ENCODE results near the gene ADGRD1. TPM values are rescaled to one million over a fixed set of nuclear protein-coding genes. Genes with fewer than 3 reads are reported as not detected.

ADGRD1 gene
- polyA plus RNA-seq, 3 donors = 4.7 to 17.9 (median 4.9) TPM

- Histone ChIP-seq H3K4me1 (ENCODE audit: control insufficient read depth in 1 of 2, insufficient read depth in 2 of 2, low read length in 2 of 2) (peaks cover 25 to 32% of the 10 kb centered on the region in 2 donors), H2AFZ (ENCODE audit: insufficient read depth, low read depth, low read length, poor library complexity, severe bottlenecking) (no peak overlapping the region), H3K4me3 (replicated peaks in 1 of 3; ENCODE audit: low read depth in 2 of 3, low read length in 3 of 3) (no peak overlapping the region), H3K27me3 (ENCODE audit: control insufficient read depth in 2 of 2, insufficient read depth in 2 of 2, low read length in 2 of 2) (no peaks in the 10 kb centered on the region), H4K20me1 (ENCODE audit: insufficient read depth, low read length) (no peaks in the 10 kb centered on the region), H3K79me2 (ENCODE audit: insufficient read depth, low read length) (no peaks in the 10 kb centered on the region), H3K4me2 (replicated peaks; ENCODE audit: extremely low read depth, low read length, poor library complexity, severe bottlenecking) (no peak overlapping the region), H3K27ac (ENCODE audit: low read depth in 1 of 2, low read length in 2 of 2) (no peak overlapping the region), H3K36me3 (replicated peaks in 1 of 2; ENCODE audit: control insufficient read depth in 1 of 2, insufficient read depth in 2 of 2, low read length in 2 of 2) (peaks cover 20 to 68% of the 10 kb centered on the region in 2 donors), H3K9ac (ENCODE audit: insufficient read depth, low read length, poor library complexity, severe bottlenecking) (no peak overlapping the region), H3K9me3 (replicated peaks in 1 of 2; ENCODE audit: control insufficient read depth in 1 of 2, insufficient read depth in 1 of 2, low read length in 2 of 2) (no peaks in the 10 kb centered on the region)
- peaks cover 0 to 6% (median 4%) of the 10 kb centered on the region in 7 donors for H3K9me3 Mint-ChIP-seq
- 81% methylated on average over 3 of the region's 10 CpGs for WGBS (ENCODE audit: insufficient coverage)
- H3K36me3 Mint-ChIP-seq = peaks cover 75 to 78% of the 10 kb centered on the region in 2 donors
- TF ChIP-seq CTCF (IDR thresholded peaks at IDR 0.05) = no peak
- no peak overlapping the region for H3K4me3 Mint-ChIP-seq
- intact Hi-C loops (cut with micrococcal nuclease) = no loop called here
- DNase-seq = no peak
- H3K27me3 Mint-ChIP-seq (ENCODE audit: low read depth in 3 of 3) = peaks cover 0 to 3% (median 0%) of the 10 kb centered on the region in 3 donors
- H3K4me1 Mint-ChIP-seq = peaks cover 41% of the 10 kb centered on the region
- no peak overlapping the region for H3K27ac Mint-ChIP-seq
Observed at GRCh38 chr12:130970908-130971233, 17.2 kb downstream of the ADGRD1 start.

DNA sequence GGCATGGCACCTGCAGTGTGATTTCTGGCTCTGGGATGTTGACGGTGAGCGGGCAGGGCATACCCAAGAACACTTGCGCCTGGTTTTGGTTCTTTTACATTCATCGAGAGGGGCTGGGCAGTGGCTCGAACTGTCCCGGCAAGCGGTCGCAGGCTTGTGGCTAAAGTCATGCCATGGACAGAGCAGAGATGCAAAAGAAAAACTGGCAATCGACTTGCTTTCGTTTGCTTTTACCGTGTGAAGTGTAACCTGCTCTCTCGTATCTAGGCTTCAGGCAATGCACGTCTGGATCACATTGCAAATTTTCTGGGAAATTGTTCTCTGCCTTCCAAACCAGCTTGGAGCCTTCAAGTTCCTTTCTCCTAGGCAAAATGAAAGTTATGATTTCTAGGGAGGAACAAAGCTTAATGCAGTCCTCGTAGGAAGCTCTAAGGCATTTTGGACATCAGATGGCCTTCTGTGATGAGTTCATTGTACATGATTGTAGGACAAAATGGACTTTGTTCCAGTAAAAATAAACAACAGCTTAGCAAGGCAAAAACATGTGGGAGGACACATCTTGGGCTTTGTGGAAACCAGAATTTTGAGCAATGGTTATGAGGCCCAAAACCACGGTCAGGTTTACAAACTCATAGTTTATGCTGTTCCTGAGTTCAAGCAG, 18.3 kb downstream of the ADGRD1 start:
- H3K9ac ChIP-seq (ENCODE audit: insufficient read depth, low read length, poor library complexity, severe bottlenecking) = no peak overlapping the region
- H4K20me1 ChIP-seq (ENCODE audit: insufficient read depth, low read length) = no peaks in the 10 kb centered on the region
- H3K27ac ChIP-seq (ENCODE audit: low read depth in 1 of 2, low read length in 2 of 2) = no peak overlapping the region
- Mint-ChIP-seq H3K9me3 (peaks cover 0 to 6% (median 3%) of the 10 kb centered on the region in 7 donors), H3K4me1 (peaks cover 31% of the 10 kb centered on the region), H3K27ac (peak overlapping the region in 3 of 7 donors; percentile 40 to 74 (median 62)), H3K36me3 (peaks cover 80 to 85% of the 10 kb centered on the region in 2 donors), H3K4me3 (no peak overlapping the region), H3K27me3 (ENCODE audit: low read depth in 3 of 3) (peaks cover 0 to 2% (median 0%) of the 10 kb centered on the region in 3 donors)
- intact Hi-C loops (cut with micrococcal nuclease) = no loop called here
- no peak overlapping the region for H3K4me3 ChIP-seq (replicated peaks in 1 of 3; ENCODE audit: low read depth in 2 of 3, low read length in 3 of 3)
- H3K4me1 ChIP-seq (ENCODE audit: control insufficient read depth in 1 of 2, insufficient read depth in 2 of 2, low read length in 2 of 2) = peaks cover 14 to 20% of the 10 kb centered on the region in 2 donors
- no peak overlapping the region for H2AFZ ChIP-seq (ENCODE audit: insufficient read depth, low read depth, low read length, poor library complexity, severe bottlenecking)
- H3K4me2 ChIP-seq (replicated peaks; ENCODE audit: extremely low read depth, low read length, poor library complexity, severe bottlenecking) = no peak overlapping the region
- DNase-seq = no peak
- WGBS (ENCODE audit: insufficient coverage) = 98% methylated on average over 14 of the region's 15 CpGs
- no peak for TF ChIP-seq CTCF (IDR thresholded peaks at IDR 0.05)
- peaks cover 20 to 73% of the 10 kb centered on the region in 2 donors for H3K36me3 ChIP-seq (replicated peaks in 1 of 2; ENCODE audit: control insufficient read depth in 1 of 2, insufficient read depth in 2 of 2, low read length in 2 of 2)
- H3K79me2 ChIP-seq (ENCODE audit: insufficient read depth, low read length) = no peaks in the 10 kb centered on the region
- H3K27me3 ChIP-seq (ENCODE audit: control insufficient read depth in 2 of 2, insufficient read depth in 2 of 2, low read length in 2 of 2) = no peaks in the 10 kb centered on the region
- no peaks in the 10 kb centered on the region for H3K9me3 ChIP-seq (replicated peaks in 1 of 2; ENCODE audit: control insufficient read depth in 1 of 2, insufficient read depth in 1 of 2, low read length in 2 of 2)
